GM18907 (cell line): ENCODE measurements around the gene RIPOR3.

ENCODE experiments used
- ATAC-seq: cut with Tn5 transposase; IDR thresholded peaks from one replicate; pipeline ENCODE4 v1.9.1; 2021; ENCODE audit warnings: mild to moderate bottlenecking, moderate library complexity; ENCODE audit not compliant: unreplicated experiment

Gene RIPOR3, protein sequence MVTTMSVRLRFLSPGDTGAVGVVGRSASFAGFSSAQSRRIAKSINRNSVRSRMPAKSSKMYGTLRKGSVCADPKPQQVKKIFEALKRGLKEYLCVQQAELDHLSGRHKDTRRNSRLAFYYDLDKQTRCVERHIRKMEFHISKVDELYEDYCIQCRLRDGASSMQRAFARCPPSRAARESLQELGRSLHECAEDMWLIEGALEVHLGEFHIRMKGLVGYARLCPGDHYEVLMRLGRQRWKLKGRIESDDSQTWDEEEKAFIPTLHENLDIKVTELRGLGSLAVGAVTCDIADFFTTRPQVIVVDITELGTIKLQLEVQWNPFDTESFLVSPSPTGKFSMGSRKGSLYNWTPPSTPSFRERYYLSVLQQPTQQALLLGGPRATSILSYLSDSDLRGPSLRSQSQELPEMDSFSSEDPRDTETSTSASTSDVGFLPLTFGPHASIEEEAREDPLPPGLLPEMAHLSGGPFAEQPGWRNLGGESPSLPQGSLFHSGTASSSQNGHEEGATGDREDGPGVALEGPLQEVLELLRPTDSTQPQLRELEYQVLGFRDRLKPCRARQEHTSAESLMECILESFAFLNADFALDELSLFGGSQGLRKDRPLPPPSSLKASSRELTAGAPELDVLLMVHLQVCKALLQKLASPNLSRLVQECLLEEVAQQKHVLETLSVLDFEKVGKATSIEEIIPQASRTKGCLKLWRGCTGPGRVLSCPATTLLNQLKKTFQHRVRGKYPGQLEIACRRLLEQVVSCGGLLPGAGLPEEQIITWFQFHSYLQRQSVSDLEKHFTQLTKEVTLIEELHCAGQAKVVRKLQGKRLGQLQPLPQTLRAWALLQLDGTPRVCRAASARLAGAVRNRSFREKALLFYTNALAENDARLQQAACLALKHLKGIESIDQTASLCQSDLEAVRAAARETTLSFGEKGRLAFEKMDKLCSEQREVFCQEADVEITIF

DNA sequence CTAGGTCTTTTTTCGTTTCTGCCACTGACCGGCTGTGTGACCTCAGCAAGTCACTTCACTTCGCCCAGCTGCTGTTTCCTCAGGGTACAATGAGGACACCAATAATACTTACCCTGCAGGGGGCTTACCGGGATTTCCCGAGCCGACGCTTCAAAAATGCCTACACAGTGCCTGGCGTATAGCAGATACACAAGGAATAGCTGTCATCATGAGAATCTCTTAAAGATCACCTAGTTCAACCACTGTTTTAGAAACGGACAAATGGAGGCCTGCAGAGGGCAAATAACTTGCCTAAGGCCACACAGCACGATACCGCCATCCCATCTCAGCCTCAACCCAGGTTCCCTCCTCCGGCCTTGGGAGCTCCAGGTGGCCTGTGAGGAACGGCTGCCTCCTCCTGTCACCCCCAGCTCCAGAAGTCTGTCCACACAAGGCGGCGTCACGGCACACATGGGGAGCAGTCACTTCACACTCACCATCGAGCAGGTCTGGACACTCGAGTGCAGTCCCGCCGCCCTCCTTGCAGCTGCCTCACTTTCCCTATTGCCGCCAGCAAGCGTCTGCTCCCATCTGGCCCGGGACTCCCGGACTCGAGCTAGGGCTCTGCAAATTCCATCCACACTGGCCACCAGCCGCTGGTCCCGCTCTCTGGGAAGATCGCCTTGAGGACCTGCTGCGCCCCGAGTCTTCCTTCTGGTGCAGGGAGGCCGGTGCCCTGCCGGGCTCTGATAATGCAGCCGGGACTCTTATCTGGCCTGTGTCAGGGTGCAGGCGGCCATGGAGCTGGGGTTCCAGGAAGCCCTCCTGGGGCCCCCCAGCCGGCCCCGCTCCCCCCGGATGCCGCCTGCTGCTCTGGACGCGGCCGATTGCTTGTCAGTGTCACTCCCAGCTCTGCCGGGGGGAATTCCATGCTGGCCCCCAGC lies at the start of gene RIPOR3:
RIPOR3 (minus strand) TSS at position 893 of the 923 bp plus-strand sequence; CDS start at position 479, 414 bp downstream.
- ATAC-seq = no peak

GRCh38 chr20:50737352-50737751 lies 46.0 kb upstream of the RIPOR3 start:
- ATAC-seq = no peak

DNA sequence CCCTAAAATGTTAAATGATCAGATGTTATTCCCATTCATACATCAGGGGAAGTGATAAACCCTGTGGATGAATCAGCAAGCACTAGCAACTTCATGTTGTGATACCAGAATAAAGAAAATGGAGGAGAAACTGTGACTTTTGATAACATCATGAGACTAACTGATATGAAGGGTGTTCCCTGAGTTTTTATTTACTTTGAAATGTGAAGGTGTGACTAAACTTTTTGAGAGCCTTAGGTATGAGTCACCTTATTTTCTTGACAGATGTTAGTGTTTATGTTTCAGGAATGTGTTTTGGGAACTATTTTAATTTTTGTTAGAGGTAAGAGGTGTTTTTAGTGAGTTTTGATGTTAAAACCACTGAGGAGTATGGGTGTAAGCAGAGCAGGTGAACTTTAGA lies 44.5 kb upstream of the RIPOR3 start:
- no peak for ATAC-seq

DNA sequence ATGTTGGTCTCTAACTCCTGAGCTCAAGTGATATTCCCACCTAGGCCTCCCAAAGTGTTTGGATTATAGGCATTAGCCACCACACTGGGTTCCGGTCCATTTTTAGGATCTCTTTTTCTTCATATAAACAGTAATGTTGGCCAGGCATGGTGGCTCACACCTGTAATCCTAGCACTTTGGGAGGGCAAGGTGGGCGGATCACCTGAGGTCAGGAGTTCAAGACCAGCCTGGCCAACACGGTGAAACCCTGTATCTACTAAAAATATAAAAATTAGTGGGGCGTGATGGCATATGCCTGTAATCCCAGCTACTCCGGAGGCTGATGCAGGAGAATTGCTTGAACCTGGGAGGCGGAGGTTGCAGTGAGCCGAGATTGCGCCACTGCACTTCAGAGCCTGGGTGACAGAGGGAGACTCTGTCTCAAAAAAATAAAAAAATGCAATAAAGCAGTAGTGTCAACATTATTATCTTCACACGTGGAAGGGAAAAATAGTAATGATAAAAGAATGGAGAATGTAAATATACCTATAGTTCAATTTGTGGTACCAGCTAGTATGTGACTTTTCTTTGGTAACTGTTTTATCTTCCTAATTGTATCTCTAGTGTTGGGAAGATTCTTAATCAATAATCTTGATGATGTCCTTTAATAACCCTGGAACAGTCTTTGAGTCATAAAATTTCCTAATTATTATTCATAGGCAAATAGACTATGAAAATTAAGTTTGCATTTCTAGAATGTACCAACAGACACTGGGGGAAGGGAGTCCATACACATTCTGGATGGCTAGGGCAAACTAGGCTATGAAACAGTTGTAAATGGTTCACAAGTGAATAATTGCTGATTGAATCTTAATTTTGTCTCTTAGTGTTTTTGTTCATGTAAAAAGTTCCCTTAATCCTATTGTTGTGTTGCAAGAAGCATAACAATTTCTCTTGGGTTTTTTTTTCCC lies 43.7 kb upstream of the RIPOR3 start:
- ATAC-seq = no peak

- no peak for ATAC-seq
Measured at GRCh38 chr20:50733644-50734349, 42.5 kb upstream of the RIPOR3 start.

GRCh38 chr20:50731930-50732690 lies 40.8 kb upstream of the RIPOR3 start:
- no peak for ATAC-seq

DNA sequence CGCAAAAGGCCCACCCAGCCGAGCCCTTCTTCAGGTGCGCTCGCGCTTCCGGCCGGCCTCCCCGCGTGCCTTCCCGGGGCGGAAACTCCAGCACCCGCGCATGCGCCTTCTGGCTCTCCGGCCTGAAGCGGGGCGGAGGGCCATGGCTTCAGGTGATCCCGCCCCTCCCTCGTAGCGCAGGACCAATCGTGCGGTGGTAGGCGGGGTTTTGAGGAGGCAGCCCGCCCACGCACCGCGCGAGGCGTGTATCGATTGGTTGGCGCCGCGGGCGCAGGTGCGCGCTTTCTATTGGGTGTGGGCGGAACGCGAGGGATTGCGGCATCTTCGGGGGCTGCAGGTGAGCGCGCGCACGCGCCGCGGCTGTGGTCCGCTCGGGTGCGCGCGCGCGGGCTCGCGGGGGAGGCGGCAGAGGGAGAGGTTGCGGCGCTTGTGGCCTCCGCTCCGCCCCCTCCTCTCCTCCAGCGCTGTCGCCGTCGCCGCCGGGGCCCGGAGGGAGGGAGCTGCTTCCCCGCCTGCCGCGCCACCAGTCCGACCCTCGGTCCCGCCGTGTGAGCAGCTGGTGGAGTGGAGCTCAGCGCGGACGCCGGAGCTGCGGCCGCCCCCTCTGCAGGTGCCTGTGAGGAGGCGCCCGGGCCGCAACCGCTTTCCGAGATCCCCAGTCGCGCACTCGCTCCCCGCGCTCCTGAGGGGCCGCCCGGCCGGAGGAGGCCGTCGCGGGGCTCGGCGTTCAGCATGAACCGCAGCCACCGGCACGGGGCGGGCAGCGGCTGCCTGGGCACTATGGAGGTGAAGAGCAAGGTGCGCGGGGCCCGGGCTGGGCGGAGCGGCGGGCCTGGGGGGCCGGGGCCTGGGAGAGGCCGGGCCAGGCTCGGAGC lies 40.0 kb upstream of the RIPOR3 start, which contains the start of gene PARD6B:
PARD6B (plus strand) TSS at position 526 of the 875 bp plus-strand sequence; CDS start at position 733, 207 bp downstream.
- ATAC-seq = peak; percentile 89

DNA sequence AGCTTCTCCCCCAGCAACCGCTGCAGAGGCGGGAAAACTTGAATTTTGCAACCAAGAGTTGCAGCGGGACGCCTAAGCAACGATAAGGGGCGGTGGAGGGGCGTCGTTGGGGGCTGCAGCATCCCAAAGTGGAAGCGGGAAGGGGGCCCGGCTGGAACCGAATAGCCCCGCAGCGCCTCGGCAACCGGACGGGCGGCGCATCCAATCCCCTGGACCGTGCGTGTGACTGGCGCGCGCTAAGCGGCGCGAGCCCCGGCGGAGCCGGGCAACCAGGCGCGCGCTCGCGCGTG lies 39.4 kb upstream of the RIPOR3 start:
- ATAC-seq = no peak

GRCh38 chr20:50729901-50730764 lies 38.8 kb upstream of the RIPOR3 start:
- no peak for ATAC-seq

GRCh38 chr20:50728981-50729874 lies 37.9 kb upstream of the RIPOR3 start:
- no peak for ATAC-seq

DNA sequence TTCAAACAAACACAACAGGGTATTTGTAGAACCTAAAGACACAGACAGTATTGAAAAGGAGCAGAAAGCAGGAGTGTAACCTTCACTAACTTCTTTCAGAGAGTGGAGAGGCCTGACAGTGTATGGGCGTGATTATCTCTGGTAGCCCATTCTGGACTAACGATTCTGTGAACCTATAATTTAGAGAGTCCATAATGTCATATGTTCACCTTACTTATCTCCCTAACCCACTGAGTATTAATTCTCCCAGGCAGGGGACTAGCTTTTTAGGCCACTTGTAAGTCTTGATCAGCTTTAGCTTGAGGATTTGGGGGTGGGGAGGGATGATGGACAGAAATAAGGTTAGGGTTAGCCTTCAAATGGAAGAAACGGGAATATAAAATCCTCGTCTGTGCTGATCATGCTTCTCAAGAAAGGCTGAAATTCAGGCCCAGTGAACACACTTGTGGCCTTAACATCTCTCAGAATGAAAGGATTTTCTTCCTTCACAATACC lies 37.2 kb upstream of the RIPOR3 start:
- no peak for ATAC-seq

DNA sequence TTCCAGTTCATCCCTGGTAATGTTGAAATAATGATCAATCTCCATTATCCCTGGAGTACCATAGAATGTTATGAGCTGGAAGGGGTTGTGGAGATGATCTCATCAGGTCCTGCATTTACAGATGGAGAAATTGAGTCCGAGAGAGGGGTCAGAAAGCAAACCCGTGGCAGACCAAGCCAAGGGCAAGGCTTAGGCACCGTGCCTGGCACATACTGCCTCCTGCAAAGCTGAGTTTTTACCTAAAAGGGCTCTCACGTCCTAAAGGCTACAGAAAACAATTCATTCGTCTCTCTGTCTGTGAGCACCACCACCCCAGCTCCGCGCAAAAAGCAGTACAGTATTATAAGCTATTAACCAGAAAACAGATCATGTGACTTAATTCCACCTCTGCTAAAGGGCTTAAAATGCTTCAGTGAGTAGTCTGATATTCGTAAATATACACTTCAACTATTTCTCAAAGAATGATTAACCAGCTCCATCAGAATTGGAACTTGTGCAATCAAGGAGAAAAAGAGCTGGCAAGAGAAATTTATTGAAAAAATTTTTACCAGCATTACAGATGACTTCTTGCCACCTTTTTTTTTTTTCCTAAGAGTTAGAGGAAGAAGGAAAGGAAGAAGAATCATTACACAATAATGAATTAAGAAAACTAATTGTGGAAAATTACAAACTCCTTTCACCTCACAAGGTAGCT lies 36.6 kb upstream of the RIPOR3 start:
- ATAC-seq = no peak

DNA sequence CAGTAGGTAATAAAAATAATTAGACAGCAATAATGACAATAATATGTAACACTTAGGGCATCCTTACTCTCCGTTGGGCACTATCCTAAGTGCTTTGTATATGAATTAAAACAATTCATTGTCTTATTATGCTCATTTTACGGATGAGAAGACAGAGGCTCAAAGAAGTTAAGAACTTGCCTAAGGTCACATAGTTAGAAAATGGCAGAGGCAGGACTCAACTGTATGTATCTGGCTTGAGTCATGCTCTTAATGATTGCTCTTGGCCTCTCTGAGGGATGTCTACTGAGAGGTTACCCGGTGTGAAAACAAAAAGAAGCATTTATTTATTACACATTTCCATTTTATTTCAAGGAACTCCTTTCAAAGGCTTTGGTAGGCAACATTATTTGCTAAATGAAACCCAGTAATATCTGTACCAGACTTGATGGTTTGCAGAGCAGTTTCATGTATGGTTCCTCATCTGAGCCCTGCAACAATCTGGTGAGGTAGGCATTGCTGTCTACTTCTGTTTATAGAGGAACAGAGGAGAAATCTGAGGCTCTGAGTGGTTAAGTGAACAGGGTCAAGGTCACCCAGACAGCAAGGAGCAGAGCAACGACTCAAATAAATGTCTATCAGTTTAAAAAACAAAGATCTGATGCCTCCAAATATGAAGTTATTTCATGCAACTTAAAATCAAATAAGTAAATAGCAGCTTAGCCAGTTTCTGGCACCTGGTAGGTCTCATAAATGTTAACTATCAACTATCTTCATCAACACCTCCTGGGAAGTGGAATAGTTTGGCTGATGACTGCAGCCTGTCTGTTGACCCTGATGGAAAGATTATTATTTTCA lies 35.8 kb upstream of the RIPOR3 start:
- ATAC-seq = no peak

GRCh38 chr20:50725724-50726005 lies 34.3 kb upstream of the RIPOR3 start:
- no peak for ATAC-seq
